ENCODE results near the gene CWC15.

CWC15 gene

GRCh38 chr11:94972700-94973098 lies 657 bp downstream of the CWC15 start:
- POLR2A ChIA-PET = interaction anchor here (0.6 to 2.2 kb wide), 7 partner anchors 15 to 817 kb away, joined by 3 to 31 read pairs (median 6); partner anchors contain the start of genes FAM76B, SESN3 and SRSF8
- TF ChIP-seq ZNF670 (tag by site-specific recombination; IDR thresholded peaks at IDR 0.05; ENCODE audit: low read depth) (no peak), ZNF155 (tag by site-specific recombination; IDR thresholded peaks at IDR 0.05) (no peak), ZNF362 (tag by site-specific recombination; IDR thresholded peaks at IDR 0.05) (no peak)
- H3K9me3 ChIP-seq (ENCODE audit: control insufficient read depth, insufficient read depth, low read depth, low read length) = no peaks in the 10 kb centered on the region
- no peak overlapping the region for H3K27ac ChIP-seq (ENCODE audit: extremely low read depth, low read depth, low read length)
- no peaks in the 10 kb centered on the region; the same call in 1 of the 2 replicates for H3K4me1 ChIP-seq (ENCODE audit: control insufficient read depth, insufficient read depth, low read length)
- peaks cover 23 to 56% of the 10 kb centered on the region in 2 experiments for H3K36me3 ChIP-seq (ENCODE audit: control insufficient read depth in 2 of 2, insufficient read depth in 1 of 2, low read length in 2 of 2)
- CTCF ChIA-PET = interaction anchor here (0.6 to 0.9 kb wide), 4 partner anchors 10 to 350 kb away, joined by 3 to 4 read pairs (median 4); no protein-coding TSS in a partner anchor
- H3K4me3 ChIP-seq (ENCODE audit: low read depth, low read length) = peak overlapping the region; percentile 76

GRCh38 chr11:94968334-94968958 lies 4.9 kb downstream of the CWC15 start:
- POLR2A ChIA-PET = no interaction called here
- H3K4me1 ChIP-seq (ENCODE audit: control insufficient read depth, insufficient read depth, low read length) = no peaks in the 10 kb centered on the region; the same call in 1 of the 2 replicates
- TF ChIP-seq ZNF274 (IDR thresholded peaks at IDR 0.05; ENCODE audit: low read length) = no peak
- TF ChIP-seq ZNF274 (tag by site-specific recombination; IDR thresholded peaks at IDR 0.05; ENCODE audit: borderline replicate concordance) = no peak
- no peak for TF ChIP-seq ZNF626 (tag by site-specific recombination; IDR thresholded peaks at IDR 0.05)
- no peak overlapping the region for H3K4me3 ChIP-seq (ENCODE audit: low read depth, low read length)
- CTCF ChIA-PET = interaction anchor here (0.6 to 3.5 kb wide), 14 partner anchors 10 to 1071 kb away, joined by 3 to 38 read pairs (median 3); no protein-coding TSS in a partner anchor
- H3K36me3 ChIP-seq (ENCODE audit: control insufficient read depth in 2 of 2, insufficient read depth in 1 of 2, low read length in 2 of 2) = peaks cover 50 to 85% of the 10 kb centered on the region in 2 experiments
- no peaks in the 10 kb centered on the region for H3K9me3 ChIP-seq (ENCODE audit: control insufficient read depth, insufficient read depth, low read depth, low read length)
- H3K27ac ChIP-seq (ENCODE audit: extremely low read depth, low read depth, low read length) = no peak overlapping the region

- ChIA-PET CTCF (no interaction called here), POLR2A (no interaction called here)
- no peaks in the 10 kb centered on the region for H3K4me1 ChIP-seq (ENCODE audit: control insufficient read depth, insufficient read depth, low read length)
- peaks cover 38 to 95% of the 10 kb centered on the region in 2 experiments for H3K36me3 ChIP-seq (ENCODE audit: control insufficient read depth in 2 of 2, insufficient read depth in 1 of 2, low read length in 2 of 2)
- H3K9me3 ChIP-seq (ENCODE audit: control insufficient read depth, insufficient read depth, low read depth, low read length) = no peaks in the 10 kb centered on the region
- no peak overlapping the region for H3K4me3 ChIP-seq (ENCODE audit: low read depth, low read length)
- no peak overlapping the region for H3K27ac ChIP-seq (ENCODE audit: extremely low read depth, low read depth, low read length)
- no peak for TF ChIP-seq ZNF211 (tag by site-specific recombination; IDR thresholded peaks at IDR 0.05; ENCODE audit: low read depth)
- no peak for TF ChIP-seq ZFHX2 (tag by site-specific recombination; conservative IDR thresholded peaks at IDR 0.05)
- TF ChIP-seq ZNF274 (IDR thresholded peaks at IDR 0.05; ENCODE audit: low read length) = no peak
- no peak for TF ChIP-seq ZNF274 (tag by site-specific recombination; IDR thresholded peaks at IDR 0.05; ENCODE audit: borderline replicate concordance)
- TF ChIP-seq ZNF518A (tag by site-specific recombination; conservative IDR thresholded peaks at IDR 0.05; ENCODE audit: low read depth) = no peak
- no peak for TF ChIP-seq ZNF555 (tag by site-specific recombination; conservative IDR thresholded peaks at IDR 0.05)
- TF ChIP-seq IKZF3 (tag by site-specific recombination; IDR thresholded peaks at IDR 0.05) = no peak
- no peak for TF ChIP-seq ZNF792 (tag by site-specific recombination; IDR thresholded peaks at IDR 0.05)
- TF ChIP-seq BCL11A (tag by site-specific recombination; IDR thresholded peaks at IDR 0.05; ENCODE audit: low read depth) = no peak
- no peak for TF ChIP-seq ZNF585B (tag by site-specific recombination; IDR thresholded peaks at IDR 0.05)
- no peak for TF ChIP-seq ZNF266 (tag by site-specific recombination; IDR thresholded peaks at IDR 0.05; ENCODE audit: low read depth)
- TF ChIP-seq ZNF2 (tag by site-specific recombination; IDR thresholded peaks at IDR 0.05) = no peak
- TF ChIP-seq ZNF626 (tag by site-specific recombination; IDR thresholded peaks at IDR 0.05) = no peak
- TF ChIP-seq ZNF354C (tag by site-specific recombination; IDR thresholded peaks at IDR 0.05; ENCODE audit: borderline replicate concordance, low read depth) = no peak
- TF ChIP-seq ZNF623 (tag by site-specific recombination; IDR thresholded peaks at IDR 0.05) = no peak
- TF ChIP-seq CTCF (tag by site-specific recombination; IDR thresholded peaks at IDR 0.05) = no peak
- no peak for TF ChIP-seq ZFP41 (tag by site-specific recombination; IDR thresholded peaks at IDR 0.05; ENCODE audit: borderline replicate concordance)
Observed at GRCh38 chr11:94964934-94965333, 8.4 kb downstream of the CWC15 start.

Measured in HEK293 (cell line).